Coronary artery (tissue), 2 donors: ENCODE measurements around the gene PPHLN1.

Source experiments
- DNase-seq: peaks from one replicate; pipeline ENCODE4 v3.0.0-alpha.2; 2017; ENCODE audit warnings: low spot score
- H3K27ac ChIP-seq, 2 donors: fragments of 200-600 bp; sonication (generic); one replicate each; pipeline ENCODE4 v1.5.1; 2016 to 2019
- H3K4me3 ChIP-seq: fragments of 200-600 bp; sonication (generic); 2 replicates; pipeline ENCODE4 v1.5.1; 2016; ENCODE audit warnings: mild to moderate bottlenecking, moderate library complexity
- CTCF ChIP-seq: fragments of 200-600 bp; sonication (generic); IDR thresholded peaks from one replicate; pipeline ENCODE4 v1.5.1; 2019; ENCODE audit warnings: antibody characterized with exemption

Gene PPHLN1

GRCh38 chr12:42283739-42284138 is 42.2 kb upstream of the PPHLN1 start:
- DNase-seq = no peak
- Histone ChIP-seq H3K4me3 (no peak overlapping the region), H3K27ac (no peak overlapping the region)
- TF ChIP-seq CTCF = no peak

- TF ChIP-seq CTCF = no peak
- H3K4me3 ChIP-seq = no peak overlapping the region
- DNase-seq = no peak
- H3K27ac ChIP-seq = no peak overlapping the region
Observed at GRCh38 chr12:42284157-42284556, 41.8 kb upstream of the PPHLN1 start.

- no peak overlapping the region for H3K4me3 ChIP-seq
- H3K27ac ChIP-seq = no peak overlapping the region
- TF ChIP-seq CTCF = no peak
- DNase-seq = no peak
Observed at GRCh38 chr12:42284876-42285275, 41.1 kb upstream of the PPHLN1 start.

GRCh38 chr12:42285431-42285830 is 40.5 kb upstream of the PPHLN1 start:
- no peak for TF ChIP-seq CTCF
- Histone ChIP-seq H3K27ac (no peak overlapping the region), H3K4me3 (no peak overlapping the region)
- DNase-seq = no peak

- no peak for TF ChIP-seq CTCF
- no peak for DNase-seq
- Histone ChIP-seq H3K4me3 (no peak overlapping the region), H3K27ac (no peak overlapping the region)
Observed at GRCh38 chr12:42286741-42287140, 39.2 kb upstream of the PPHLN1 start.

GRCh38 chr12:42288544-42288943 is 37.4 kb upstream of the PPHLN1 start:
- no peak overlapping the region for H3K4me3 ChIP-seq
- no peak for TF ChIP-seq CTCF
- no peak overlapping the region for H3K27ac ChIP-seq
- DNase-seq = no peak

- no peak for TF ChIP-seq CTCF
- no peak overlapping the region for H3K27ac ChIP-seq
- no peak for DNase-seq
- no peak overlapping the region for H3K4me3 ChIP-seq
Observed at GRCh38 chr12:42291680-42292079, 34.3 kb upstream of the PPHLN1 start.
